HepG2 (cell line): ENCODE results near the gene NBL1. TPM values are rescaled to one million over a fixed set of nuclear protein-coding genes. Genes with fewer than 3 reads are reported as not detected.

Source experiments
- ARID2 ChIP-seq: sonication (generic); formaldehyde crosslinking; IDR thresholded peaks from 2 replicates; pipeline ENCODE4 v1.8.1; 2022; ENCODE audit warnings: mild to moderate bottlenecking, missing genetic modification reagents, borderline replicate concordance
- ATAD3A ChIP-seq: sonication (generic); formaldehyde crosslinking; IDR thresholded peaks from 2 replicates; pipeline ENCODE4 v1.4.0; 2020; ENCODE audit warnings: missing genetic modification reagents
- BRCA1 ChIP-seq: sonication (generic); formaldehyde crosslinking; IDR thresholded peaks from 2 replicates; pipeline ENCODE4 v1.4.0; 2020; ENCODE audit warnings: missing genetic modification reagents
- ETV5 ChIP-seq: IDR thresholded peaks from 2 replicates; pipeline ENCODE4 v1.6.1; 2018; ENCODE audit warnings: missing biosample characterization, missing genetic modification reagents, inconsistent platforms, borderline replicate concordance
- HDAC2 ChIP-seq: sonication (generic); formaldehyde crosslinking; IDR thresholded peaks from 2 replicates; pipeline ENCODE4 v1.4.0; 2020; ENCODE audit warnings: missing genetic modification reagents
- HHEX ChIP-seq: IDR thresholded peaks from 2 replicates; pipeline ENCODE4 v1.6.1; 2016; ENCODE audit warnings: control low read depth
- HMGXB3 ChIP-seq: sonication (generic); formaldehyde crosslinking; IDR thresholded peaks from 2 replicates; pipeline ENCODE4 v1.4.0; 2020; ENCODE audit warnings: missing genetic modification reagents, borderline replicate concordance
- ISL2 ChIP-seq: sonication (generic); formaldehyde crosslinking; IDR thresholded peaks from 2 replicates; pipeline ENCODE4 v1.5.0; 2020; ENCODE audit warnings: missing genetic modification reagents
- JDP2 ChIP-seq: sonication (generic); formaldehyde crosslinking; IDR thresholded peaks from 2 replicates; pipeline ENCODE4 v1.8.1; 2022; ENCODE audit warnings: missing genetic modification reagents, borderline replicate concordance
- JUN ChIP-seq: sonication (generic); formaldehyde crosslinking; IDR thresholded peaks from 2 replicates; pipeline ENCODE4 v1.4.0; 2020; ENCODE audit warnings: mild to moderate bottlenecking, missing genetic modification reagents
- KDM5A ChIP-seq: fragments of 200-600 bp; sonication (generic); IDR thresholded peaks from 2 replicates; pipeline ENCODE4 v1.7.0; 2018; ENCODE audit warnings: antibody characterized with exemption, mild to moderate bottlenecking, low read length, borderline replicate concordance
- KLF13 ChIP-seq: sonication (generic); formaldehyde crosslinking; IDR thresholded peaks from 2 replicates; pipeline ENCODE4 v1.4.0; 2020; ENCODE audit warnings: mild to moderate bottlenecking, missing genetic modification reagents
- MAFK ChIP-seq, 2 experiments: IDR thresholded peaks in 1 of 2; conservative IDR thresholded peaks in 1 of 2; 2 replicates each; pipeline ENCODE4 v1.6.1; 2011; ENCODE audit warnings: improper control_type of control experiment in 2 of 2, low read length in 2 of 2
- MED8 ChIP-seq: sonication (generic); formaldehyde crosslinking; IDR thresholded peaks from 2 replicates; pipeline ENCODE4 v1.8.1; 2023; ENCODE audit warnings: mild to moderate bottlenecking, missing genetic modification reagents; ENCODE audit not compliant: insufficient replicate concordance
- SAP130 ChIP-seq: IDR thresholded peaks from 2 replicates; pipeline ENCODE4 v1.6.1; 2016; ENCODE audit warnings: low read depth
- SNRNP70 ChIP-seq: fragments of 200-400 bp; formaldehyde crosslinking; IDR thresholded peaks from 2 replicates; pipeline ENCODE4 v1.6.1; 2017; ENCODE audit warnings: mild to moderate bottlenecking, low read depth, low read length, moderate library complexity
- SOX5 ChIP-seq: IDR thresholded peaks from 2 replicates; pipeline ENCODE4 v1.6.1; 2016; ENCODE audit warnings: borderline replicate concordance
- TAF1 ChIP-seq: sonication (generic); formaldehyde crosslinking; IDR thresholded peaks from 2 replicates; pipeline ENCODE4 v1.4.0; 2020; ENCODE audit warnings: missing genetic modification reagents
- TOPORS ChIP-seq: sonication (generic); formaldehyde crosslinking; IDR thresholded peaks from 2 replicates; pipeline ENCODE4 v1.8.0; 2023; ENCODE audit warnings: mild to moderate bottlenecking, missing genetic modification reagents
- WIZ ChIP-seq: sonication (generic); formaldehyde crosslinking; IDR thresholded peaks from 2 replicates; pipeline ENCODE4 v1.5.1; 2020; ENCODE audit warnings: mild to moderate bottlenecking, missing genetic modification reagents
- ZBTB21 ChIP-seq: sonication (generic); formaldehyde crosslinking; IDR thresholded peaks from 2 replicates; pipeline ENCODE4 v1.4.0; 2020; ENCODE audit warnings: missing genetic modification reagents
- ZNF441 ChIP-seq: sonication (generic); formaldehyde crosslinking; IDR thresholded peaks from 2 replicates; pipeline ENCODE4 v1.7.0; 2021; ENCODE audit warnings: missing genetic modification reagents, borderline replicate concordance
- ZNF652 ChIP-seq: IDR thresholded peaks from 2 replicates; pipeline ENCODE4 v1.6.1; 2016; ENCODE audit warnings: low read depth, borderline replicate concordance
- ZNF703 ChIP-seq: sonication (generic); formaldehyde crosslinking; IDR thresholded peaks from 2 replicates; pipeline ENCODE4 v1.5.1; 2020; ENCODE audit warnings: missing genetic modification reagents, mild to moderate bottlenecking, moderate library complexity, borderline replicate concordance
- ZNF766 ChIP-seq: sonication (generic); formaldehyde crosslinking; IDR thresholded peaks from 2 replicates; pipeline ENCODE4 v1.5.0; 2020; ENCODE audit warnings: missing genetic modification reagents, borderline replicate concordance
- polyA plus RNA-seq, 8 experiments: library from polyadenylated mRNA; depleted of rRNA in 3 of 8; stranded (reverse) in 7 of 8; unstranded in 1 of 8; fragments of >200 nt; fragmentation: Illumina TruSeq in 4 of 8; extraction: Trizol in 4 of 8; gene quantifications; 2 replicates each; pipeline versions ENCODE4 v1.2.1 to v1.2.3, GENCODE V29; 2011 to 2016; ENCODE audit warnings: low read depth in 4 of 8, missing spikeins in 1 of 8, mixed read lengths in 1 of 8; ENCODE audit not compliant: insufficient read depth in 1 of 8
- total RNA-seq, 5 experiments: library from RNA; depleted of rRNA; stranded (reverse); fragments of >200 nt; fragmentation: Illumina TruSeq; extraction: Trizol; gene quantifications; 2 replicates each; pipeline ENCODE4 v1.2.3, GENCODE V29; 2016; ENCODE audit warnings: low read depth in 1 of 5
- TF ChIP-seq, protein P1 (sequence below): sonication (generic); formaldehyde crosslinking; IDR thresholded peaks from 2 replicates; pipeline ENCODE4 v1.9.0; 2022; ENCODE audit warnings: missing genetic modification reagents, mild to moderate bottlenecking, borderline replicate concordance

Gene NBL1
- total and polyA plus RNA-seq, 2 of the 13 experiments (the other 11 are each of a cell fraction or from before 2014, with no cell fraction given) = 2.7 to 13.8 TPM

GRCh38 chr1:19596714-19597495 is 47.2 kb upstream of the NBL1 start (continued):
- TF ChIP-seq ZNF441 (CRISPR knock-in tag) (no peak), HDAC2 (CRISPR knock-in tag) (no peak), ARID2 (CRISPR knock-in tag) (peak; percentile 75), HMGXB3 (CRISPR knock-in tag) (no peak), TOPORS (CRISPR knock-in tag) (0 out of 2 replicates have a peak, but pooled peaks have one; percentile 58), KDM5A (peak; percentile 78; the same call in 1 of the 2 replicates), ZNF766 (CRISPR knock-in tag) (no peak), ZBTB21 (CRISPR knock-in tag) (no peak), ETV5 (CRISPR knock-in tag) (peak; percentile 67; the same call in 1 of the 2 replicates), SNRNP70 (no peak), WIZ (CRISPR knock-in tag) (no peak), ZNF703 (0 out of 2 replicates have a peak, but pooled peaks have one; percentile 68), ATAD3A (CRISPR knock-in tag) (no peak), MED8 (no peak), SAP130 (peak; percentile 96), HHEX (CRISPR knock-in tag) (no peak), BRCA1 (CRISPR knock-in tag) (no peak), ZNF652 (CRISPR knock-in tag) (no peak), KLF13 (CRISPR knock-in tag) (no peak), TAF1 (CRISPR knock-in tag) (peak; percentile 90), MAFK (conservative IDR thresholded peaks at IDR 0.05 in 1 of 2, IDR thresholded peaks at IDR 0.05 in 1 of 2; ENCODE audit: low read length in 2 of 2) (no peak), ISL2 (CRISPR knock-in tag) (no peak; the same call in 1 of the 2 replicates), JDP2 (CRISPR knock-in tag) (no peak), JUN (no peak), SOX5 (CRISPR knock-in tag) (no peak; the same call in 1 of the 2 replicates)
- TF ChIP-seq, protein P1, sequence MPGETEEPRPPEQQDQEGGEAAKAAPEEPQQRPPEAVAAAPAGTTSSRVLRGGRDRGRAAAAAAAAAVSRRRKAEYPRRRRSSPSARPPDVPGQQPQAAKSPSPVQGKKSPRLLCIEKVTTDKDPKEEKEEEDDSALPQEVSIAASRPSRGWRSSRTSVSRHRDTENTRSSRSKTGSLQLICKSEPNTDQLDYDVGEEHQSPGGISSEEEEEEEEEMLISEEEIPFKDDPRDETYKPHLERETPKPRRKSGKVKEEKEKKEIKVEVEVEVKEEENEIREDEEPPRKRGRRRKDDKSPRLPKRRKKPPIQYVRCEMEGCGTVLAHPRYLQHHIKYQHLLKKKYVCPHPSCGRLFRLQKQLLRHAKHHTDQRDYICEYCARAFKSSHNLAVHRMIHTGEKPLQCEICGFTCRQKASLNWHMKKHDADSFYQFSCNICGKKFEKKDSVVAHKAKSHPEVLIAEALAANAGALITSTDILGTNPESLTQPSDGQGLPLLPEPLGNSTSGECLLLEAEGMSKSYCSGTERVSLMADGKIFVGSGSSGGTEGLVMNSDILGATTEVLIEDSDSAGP = peak; percentile 85; the same call in 1 of the 2 replicates
